HepG2 (cell line): Measurements from ENCODE around the gene PPP2R5C. TPM values are rescaled to one million over a fixed set of nuclear protein-coding genes. Genes with fewer than 3 reads are reported as not detected.

ENCODE experiments used
- EP300 ChIP-seq, 3 experiments: sonication (generic) in 1 of 3; formaldehyde crosslinking in 1 of 3; IDR thresholded peaks; 2 replicates each; pipeline versions ENCODE4 v1.5.1 to v1.6.1; 2011 to 2020; ENCODE audit warnings: low read depth in 2 of 3, low read length in 2 of 3, borderline replicate concordance in 1 of 3, improper control_type of control experiment in 1 of 3, mild to moderate bottlenecking in 1 of 3, missing genetic modification reagents in 1 of 3, moderate library complexity in 1 of 3
- KLF9 ChIP-seq: IDR thresholded peaks from 2 replicates; pipeline ENCODE4 v1.6.1; 2016; ENCODE audit warnings: low read depth
- MZF1 ChIP-seq: sonication (generic); formaldehyde crosslinking; IDR thresholded peaks from 2 replicates; pipeline ENCODE4 v1.8.1; 2023; ENCODE audit warnings: mild to moderate bottlenecking, missing genetic modification reagents, borderline replicate concordance
- SALL2 ChIP-seq: sonication (generic); formaldehyde crosslinking; IDR thresholded peaks from 2 replicates; pipeline ENCODE4 v1.8.1; 2023; ENCODE audit warnings: mild to moderate bottlenecking, missing genetic modification reagents, inconsistent platforms
- XRCC5 ChIP-seq: fragments of 200-400 bp; formaldehyde crosslinking; optimal IDR thresholded peaks from 2 replicates; pipeline ENCODE3; 2017; ENCODE audit warnings: mild to moderate bottlenecking, low read length
- ZNF253 ChIP-seq: sonication (generic); formaldehyde crosslinking; IDR thresholded peaks from 2 replicates; pipeline ENCODE4 v1.8.0; 2022; ENCODE audit warnings: mild to moderate bottlenecking, missing genetic modification reagents, borderline replicate concordance
- ZNF460 ChIP-seq: sonication (generic); formaldehyde crosslinking; IDR thresholded peaks from 2 replicates; pipeline ENCODE4 v1.5.1; 2020; ENCODE audit warnings: missing genetic modification reagents, mild to moderate bottlenecking, borderline replicate concordance
- ZNF75D ChIP-seq: sonication (generic); formaldehyde crosslinking; IDR thresholded peaks from 2 replicates; pipeline ENCODE4 v1.8.1; 2023; ENCODE audit warnings: missing genetic modification reagents, mild to moderate bottlenecking, borderline replicate concordance
- ZNF781 ChIP-seq: sonication (generic); formaldehyde crosslinking; IDR thresholded peaks from 2 replicates; pipeline ENCODE4 v1.5.1; 2020; ENCODE audit warnings: borderline replicate concordance, mild to moderate bottlenecking, missing genetic modification reagents; ENCODE audit errors: not compliant biosample characterization
- ZNF883 ChIP-seq: sonication (generic); formaldehyde crosslinking; IDR thresholded peaks from 2 replicates; pipeline ENCODE4 v1.5.1; 2020; ENCODE audit warnings: mild to moderate bottlenecking, missing genetic modification reagents; ENCODE audit errors: not compliant biosample characterization
- polyA plus RNA-seq, 8 experiments: library from polyadenylated mRNA; depleted of rRNA in 3 of 8; stranded (reverse) in 7 of 8; unstranded in 1 of 8; fragments of >200 nt; fragmentation: Illumina TruSeq in 4 of 8; extraction: Trizol in 4 of 8; gene quantifications; 2 replicates each; pipeline versions ENCODE4 v1.2.1 to v1.2.3, GENCODE V29; 2011 to 2016; ENCODE audit warnings: low read depth in 4 of 8, missing spikeins in 1 of 8, mixed read lengths in 1 of 8; ENCODE audit not compliant: insufficient read depth in 1 of 8
- total RNA-seq, 5 experiments: library from RNA; depleted of rRNA; stranded (reverse); fragments of >200 nt; fragmentation: Illumina TruSeq; extraction: Trizol; gene quantifications; 2 replicates each; pipeline ENCODE4 v1.2.3, GENCODE V29; 2016; ENCODE audit warnings: low read depth in 1 of 5
- TF ChIP-seq, protein P1 (sequence below): sonication (generic); formaldehyde crosslinking; IDR thresholded peaks from 2 replicates; pipeline ENCODE4 v1.4.0; 2020; ENCODE audit warnings: missing genetic modification reagents
- TF ChIP-seq, protein P2 (sequence below): IDR thresholded peaks from 2 replicates; pipeline ENCODE4 v1.6.1; 2012; ENCODE audit warnings: inconsistent platforms
- TF ChIP-seq, protein P3 (sequence below): fragments of 450-650 bp; IDR thresholded peaks from 2 replicates; pipeline ENCODE4 v1.6.1; 2016
- TF ChIP-seq, protein P4 (sequence below): sonication (generic); formaldehyde crosslinking; IDR thresholded peaks from 2 replicates; pipeline ENCODE4 v1.9.0; 2021; ENCODE audit warnings: missing genetic modification reagents, borderline replicate concordance
- TF ChIP-seq, protein P5 (sequence below): sonication (generic); formaldehyde crosslinking; conservative IDR thresholded peaks from 2 replicates; pipeline ENCODE4 v1.8.0; 2022; ENCODE audit warnings: low read depth, missing genetic modification reagents
- TF ChIP-seq, protein P6 (sequence below): sonication (generic); formaldehyde crosslinking; IDR thresholded peaks from 2 replicates; pipeline ENCODE4 v1.4.0; 2020; ENCODE audit warnings: mild to moderate bottlenecking, missing genetic modification reagents
- TF ChIP-seq, protein P7 (sequence below): sonication (generic); formaldehyde crosslinking; conservative IDR thresholded peaks from 2 replicates; pipeline ENCODE4 v1.4.0; 2020; ENCODE audit warnings: missing genetic modification reagents

Gene PPP2R5C
- total and polyA plus RNA-seq, 2 of the 13 experiments (the other 11 are each of a cell fraction or from before 2014, with no cell fraction given), result 74.3 to 78.5 TPM

DNA sequence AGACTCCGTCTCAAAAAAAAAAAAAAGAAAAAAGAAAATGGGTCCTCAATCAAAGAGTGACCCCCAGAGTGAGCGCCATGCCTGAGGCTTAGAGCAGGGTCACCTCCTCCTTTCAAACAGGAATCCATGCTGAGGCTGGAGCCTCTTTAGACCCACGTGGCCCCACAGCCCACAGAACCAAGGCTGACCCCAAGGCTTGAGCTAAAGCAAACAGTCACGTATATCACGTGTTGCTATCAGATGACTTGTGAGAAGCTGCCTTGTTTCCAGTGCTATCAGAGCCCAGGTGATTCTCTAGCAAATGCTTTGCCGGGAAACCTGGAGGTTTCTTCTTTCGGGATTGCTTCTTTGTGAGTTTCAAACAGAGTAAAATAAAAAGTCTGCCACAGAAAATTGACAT lies 171.2 kb downstream of the PPP2R5C start (continued):
- TF ChIP-seq, protein P1, sequence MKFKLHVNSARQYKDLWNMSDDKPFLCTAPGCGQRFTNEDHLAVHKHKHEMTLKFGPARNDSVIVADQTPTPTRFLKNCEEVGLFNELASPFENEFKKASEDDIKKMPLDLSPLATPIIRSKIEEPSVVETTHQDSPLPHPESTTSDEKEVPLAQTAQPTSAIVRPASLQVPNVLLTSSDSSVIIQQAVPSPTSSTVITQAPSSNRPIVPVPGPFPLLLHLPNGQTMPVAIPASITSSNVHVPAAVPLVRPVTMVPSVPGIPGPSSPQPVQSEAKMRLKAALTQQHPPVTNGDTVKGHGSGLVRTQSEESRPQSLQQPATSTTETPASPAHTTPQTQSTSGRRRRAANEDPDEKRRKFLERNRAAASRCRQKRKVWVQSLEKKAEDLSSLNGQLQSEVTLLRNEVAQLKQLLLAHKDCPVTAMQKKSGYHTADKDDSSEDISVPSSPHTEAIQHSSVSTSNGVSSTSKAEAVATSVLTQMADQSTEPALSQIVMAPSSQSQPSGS (CRISPR knock-in tag), result no peak
- TF ChIP-seq, protein P2, sequence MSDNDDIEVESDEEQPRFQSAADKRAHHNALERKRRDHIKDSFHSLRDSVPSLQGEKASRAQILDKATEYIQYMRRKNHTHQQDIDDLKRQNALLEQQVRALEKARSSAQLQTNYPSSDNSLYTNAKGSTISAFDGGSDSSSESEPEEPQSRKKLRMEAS, result peak; percentile 65
- TF ChIP-seq, protein P3, sequence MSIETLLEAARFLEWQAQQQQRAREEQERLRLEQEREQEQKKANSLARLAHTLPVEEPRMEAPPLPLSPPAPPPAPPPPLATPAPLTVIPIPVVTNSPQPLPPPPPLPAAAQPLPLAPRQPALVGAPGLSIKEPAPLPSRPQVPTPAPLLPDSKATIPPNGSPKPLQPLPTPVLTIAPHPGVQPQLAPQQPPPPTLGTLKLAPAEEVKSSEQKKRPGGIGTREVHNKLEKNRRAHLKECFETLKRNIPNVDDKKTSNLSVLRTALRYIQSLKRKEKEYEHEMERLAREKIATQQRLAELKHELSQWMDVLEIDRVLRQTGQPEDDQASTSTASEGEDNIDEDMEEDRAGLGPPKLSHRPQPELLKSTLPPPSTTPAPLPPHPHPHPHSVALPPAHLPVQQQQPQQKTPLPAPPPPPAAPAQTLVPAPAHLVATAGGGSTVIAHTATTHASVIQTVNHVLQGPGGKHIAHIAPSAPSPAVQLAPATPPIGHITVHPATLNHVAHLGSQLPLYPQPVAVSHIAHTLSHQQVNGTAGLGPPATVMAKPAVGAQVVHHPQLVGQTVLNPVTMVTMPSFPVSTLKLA, result peak; percentile 44
- TF ChIP-seq ZNF460 (CRISPR knock-in tag) (no peak), ZNF75D (CRISPR knock-in tag) (no peak), ZNF883 (no peak), KLF9 (CRISPR knock-in tag) (no peak), ZNF781 (no peak), SALL2 (CRISPR knock-in tag) (no peak), MZF1 (CRISPR knock-in tag) (no peak), XRCC5 (no peak), EP300 (IDR thresholded peaks at IDR 0.05; ENCODE audit: low read depth in 2 of 2, low read length in 2 of 2) (no peak), EP300 (CRISPR knock-in tag; IDR thresholded peaks at IDR 0.05; ENCODE audit: borderline replicate concordance) (no peak), ZNF253 (no peak)
- TF ChIP-seq, protein P4, sequence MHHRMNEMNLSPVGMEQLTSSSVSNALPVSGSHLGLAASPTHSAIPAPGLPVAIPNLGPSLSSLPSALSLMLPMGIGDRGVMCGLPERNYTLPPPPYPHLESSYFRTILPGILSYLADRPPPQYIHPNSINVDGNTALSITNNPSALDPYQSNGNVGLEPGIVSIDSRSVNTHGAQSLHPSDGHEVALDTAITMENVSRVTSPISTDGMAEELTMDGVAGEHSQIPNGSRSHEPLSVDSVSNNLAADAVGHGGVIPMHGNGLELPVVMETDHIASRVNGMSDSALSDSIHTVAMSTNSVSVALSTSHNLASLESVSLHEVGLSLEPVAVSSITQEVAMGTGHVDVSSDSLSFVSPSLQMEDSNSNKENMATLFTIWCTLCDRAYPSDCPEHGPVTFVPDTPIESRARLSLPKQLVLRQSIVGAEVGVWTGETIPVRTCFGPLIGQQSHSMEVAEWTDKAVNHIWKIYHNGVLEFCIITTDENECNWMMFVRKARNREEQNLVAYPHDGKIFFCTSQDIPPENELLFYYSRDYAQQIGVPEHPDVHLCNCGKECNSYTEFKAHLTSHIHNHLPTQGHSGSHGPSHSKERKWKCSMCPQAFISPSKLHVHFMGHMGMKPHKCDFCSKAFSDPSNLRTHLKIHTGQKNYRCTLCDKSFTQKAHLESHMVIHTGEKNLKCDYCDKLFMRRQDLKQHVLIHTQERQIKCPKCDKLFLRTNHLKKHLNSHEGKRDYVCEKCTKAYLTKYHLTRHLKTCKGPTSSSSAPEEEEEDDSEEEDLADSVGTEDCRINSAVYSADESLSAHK (CRISPR knock-in tag), result no peak
- TF ChIP-seq, protein P5, sequence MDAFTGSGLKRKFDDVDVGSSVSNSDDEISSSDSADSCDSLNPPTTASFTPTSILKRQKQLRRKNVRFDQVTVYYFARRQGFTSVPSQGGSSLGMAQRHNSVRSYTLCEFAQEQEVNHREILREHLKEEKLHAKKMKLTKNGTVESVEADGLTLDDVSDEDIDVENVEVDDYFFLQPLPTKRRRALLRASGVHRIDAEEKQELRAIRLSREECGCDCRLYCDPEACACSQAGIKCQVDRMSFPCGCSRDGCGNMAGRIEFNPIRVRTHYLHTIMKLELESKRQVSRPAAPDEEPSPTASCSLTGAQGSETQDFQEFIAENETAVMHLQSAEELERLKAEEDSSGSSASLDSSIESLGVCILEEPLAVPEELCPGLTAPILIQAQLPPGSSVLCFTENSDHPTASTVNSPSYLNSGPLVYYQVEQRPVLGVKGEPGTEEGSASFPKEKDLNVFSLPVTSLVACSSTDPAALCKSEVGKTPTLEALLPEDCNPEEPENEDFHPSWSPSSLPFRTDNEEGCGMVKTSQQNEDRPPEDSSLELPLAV, result no peak
- TF ChIP-seq, protein P6, sequence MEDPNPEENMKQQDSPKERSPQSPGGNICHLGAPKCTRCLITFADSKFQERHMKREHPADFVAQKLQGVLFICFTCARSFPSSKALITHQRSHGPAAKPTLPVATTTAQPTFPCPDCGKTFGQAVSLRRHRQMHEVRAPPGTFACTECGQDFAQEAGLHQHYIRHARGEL (CRISPR knock-in tag), result no peak
- TF ChIP-seq, protein P7, sequence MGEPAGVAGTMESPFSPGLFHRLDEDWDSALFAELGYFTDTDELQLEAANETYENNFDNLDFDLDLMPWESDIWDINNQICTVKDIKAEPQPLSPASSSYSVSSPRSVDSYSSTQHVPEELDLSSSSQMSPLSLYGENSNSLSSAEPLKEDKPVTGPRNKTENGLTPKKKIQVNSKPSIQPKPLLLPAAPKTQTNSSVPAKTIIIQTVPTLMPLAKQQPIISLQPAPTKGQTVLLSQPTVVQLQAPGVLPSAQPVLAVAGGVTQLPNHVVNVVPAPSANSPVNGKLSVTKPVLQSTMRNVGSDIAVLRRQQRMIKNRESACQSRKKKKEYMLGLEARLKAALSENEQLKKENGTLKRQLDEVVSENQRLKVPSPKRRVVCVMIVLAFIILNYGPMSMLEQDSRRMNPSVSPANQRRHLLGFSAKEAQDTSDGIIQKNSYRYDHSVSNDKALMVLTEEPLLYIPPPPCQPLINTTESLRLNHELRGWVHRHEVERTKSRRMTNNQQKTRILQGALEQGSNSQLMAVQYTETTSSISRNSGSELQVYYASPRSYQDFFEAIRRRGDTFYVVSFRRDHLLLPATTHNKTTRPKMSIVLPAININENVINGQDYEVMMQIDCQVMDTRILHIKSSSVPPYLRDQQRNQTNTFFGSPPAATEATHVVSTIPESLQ (CRISPR knock-in tag), result no peak
